Stimulated activated CD8-positive, alpha-beta memory T cell treated with anti-CD3 and anti-CD28 coated beads, Interleukin-7, amount 100 ng/mL, for 24 hours (primary cell): ENCODE results near the gene CGNL1.

Experiments used
- DNase-seq: peaks from one replicate; pipeline ENCODE4 v3.0.0-alpha.2; 2020; ENCODE audit warnings: low read depth

Gene CGNL1

DNA sequence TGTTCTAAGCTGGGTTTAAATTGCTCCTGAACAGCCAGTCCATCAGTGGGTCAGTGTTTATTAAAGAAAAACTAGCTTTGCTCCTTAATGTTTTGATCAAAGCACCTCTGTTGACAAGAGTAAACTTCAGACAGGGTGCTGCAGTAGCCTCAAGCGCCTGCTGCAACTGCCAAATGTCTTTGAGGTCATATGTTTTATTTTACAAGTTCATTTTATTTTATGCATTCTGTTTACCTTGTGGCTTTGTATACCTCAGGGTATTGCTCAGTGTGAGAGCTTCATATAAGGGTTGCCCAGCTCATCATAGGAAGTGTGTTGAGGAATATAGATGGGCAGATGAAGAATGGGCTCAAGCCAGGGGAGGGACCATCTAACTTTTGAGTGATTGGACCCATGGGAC, 223.9 kb downstream of the CGNL1 start:
- DNase-seq = no peak
